ENCODE results near the gene CITED1. TPM values are rescaled to one million over a fixed set of nuclear protein-coding genes. Genes with fewer than 3 reads are reported as not detected.

The CITED1 gene
- total and polyA plus RNA-seq, 2 experiments from 2014 or later, result not detected

GRCh38 chrX:72255445-72255844 lies 50.3 kb downstream of the CITED1 start:
- Histone ChIP-seq H3K4me3 (no peak overlapping the region), H3K79me2 (ENCODE audit: insufficient read depth) (no peaks in the 10 kb centered on the region), H3K4me1 (ENCODE audit: insufficient read depth) (0 out of 2 replicates have a peak, but pooled peaks cover 4% of the 10 kb centered on the region), H2AFZ (no peak overlapping the region), H4K20me1 (ENCODE audit: insufficient read depth) (no peaks in the 10 kb centered on the region), H3K9me3 (ENCODE audit: low read depth) (no peaks in the 10 kb centered on the region), H3K9me2 (ENCODE audit: insufficient read depth) (no peaks in the 10 kb centered on the region), H3K36me3 (ENCODE audit: low read depth) (no peaks in the 10 kb centered on the region), H3K27me3 (replicated peaks; ENCODE audit: insufficient read depth) (no peaks in the 10 kb centered on the region), H3K27ac (no peak overlapping the region), H3K9ac (no peak overlapping the region), H3K4me2 (ENCODE audit: unreplicated experiment) (no peak overlapping the region), H3F3A (ENCODE audit: insufficient read depth) (no peaks in the 10 kb centered on the region)
- DNase-seq, result no peak
- in situ Hi-C loops (cut with MboI), result no loop called here
- TF ChIP-seq EZH2 (IDR thresholded peaks at IDR 0.05; ENCODE audit: insufficient read depth, poor library complexity, severe bottlenecking) (no peak), EZH2phosphoT487 (IDR thresholded peaks at IDR 0.05; ENCODE audit: insufficient read depth, low read depth) (no peak)
- WGBS, 2 experiments (ENCODE audit: low coverage in 1 of 2, low lambda C conversion rate in 2 of 2, missing lambda C conversion rate in 2 of 2), result 33 to 38% methylated on average over 4 to 23 of the region's 24 CpGs

- no peak overlapping the region for H3K9ac ChIP-seq
- no peak overlapping the region for H2AFZ ChIP-seq
- no peaks in the 10 kb centered on the region for H3F3A ChIP-seq (ENCODE audit: insufficient read depth)
- H4K20me1 ChIP-seq (ENCODE audit: insufficient read depth), result no peaks in the 10 kb centered on the region
- 10 to 29% methylated on average over 2 to 17 of the region's 17 CpGs for WGBS, 2 experiments (ENCODE audit: low coverage in 1 of 2, low lambda C conversion rate in 2 of 2, missing lambda C conversion rate in 2 of 2)
- no peaks in the 10 kb centered on the region for H3K79me2 ChIP-seq (ENCODE audit: insufficient read depth)
- H3K36me3 ChIP-seq (ENCODE audit: low read depth), result no peaks in the 10 kb centered on the region
- DNase-seq, result no peak
- H3K9me3 ChIP-seq (ENCODE audit: low read depth), result no peaks in the 10 kb centered on the region
- no peaks in the 10 kb centered on the region for H3K27me3 ChIP-seq (replicated peaks; ENCODE audit: insufficient read depth)
- in situ Hi-C loops (cut with MboI), result no loop called here
- H3K4me1 ChIP-seq (ENCODE audit: insufficient read depth), result 0 out of 2 replicates have a peak, but pooled peaks cover 4% of the 10 kb centered on the region
- H3K27ac ChIP-seq, result no peak overlapping the region
- no peak overlapping the region for H3K4me3 ChIP-seq
- H3K9me2 ChIP-seq (ENCODE audit: insufficient read depth), result no peaks in the 10 kb centered on the region
- H3K4me2 ChIP-seq (ENCODE audit: unreplicated experiment), result no peak overlapping the region
- TF ChIP-seq EZH2phosphoT487 (IDR thresholded peaks at IDR 0.05; ENCODE audit: insufficient read depth, low read depth) (no peak), EZH2 (IDR thresholded peaks at IDR 0.05; ENCODE audit: insufficient read depth, poor library complexity, severe bottlenecking) (no peak)
Measured at GRCh38 chrX:72254816-72255215, 50.9 kb downstream of the CITED1 start.

DNA sequence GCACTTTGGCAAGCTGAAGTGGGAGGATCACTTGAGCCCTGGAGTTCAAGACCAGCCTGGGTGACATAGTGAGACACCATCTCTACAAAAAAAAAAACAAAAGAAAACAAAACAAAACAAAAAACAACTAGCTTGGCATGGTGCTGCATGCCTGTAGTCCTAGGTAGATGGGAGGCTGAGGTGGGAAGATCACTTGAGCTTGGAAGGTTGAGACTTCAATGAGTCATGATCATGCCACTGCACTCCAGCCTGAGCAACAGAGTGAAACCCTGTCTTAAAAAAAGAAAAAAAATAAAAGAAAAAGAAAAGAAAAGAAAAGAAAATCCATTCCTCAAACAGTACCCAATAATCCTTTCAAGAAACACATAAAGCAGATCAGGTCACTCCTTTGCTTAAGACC lies 52.0 kb downstream of the CITED1 start:
- Histone ChIP-seq H2AFZ (no peak overlapping the region), H3K9me2 (ENCODE audit: insufficient read depth) (no peaks in the 10 kb centered on the region), H3K36me3 (ENCODE audit: low read depth) (no peaks in the 10 kb centered on the region), H3K27ac (no peak overlapping the region), H3K4me3 (no peak overlapping the region), H3K79me2 (ENCODE audit: insufficient read depth) (no peaks in the 10 kb centered on the region), H3K9ac (no peak overlapping the region), H3K4me2 (ENCODE audit: unreplicated experiment) (no peak overlapping the region), H3K4me1 (ENCODE audit: insufficient read depth) (0 out of 2 replicates have a peak, but pooled peaks cover 4% of the 10 kb centered on the region), H3K9me3 (ENCODE audit: low read depth) (no peaks in the 10 kb centered on the region), H4K20me1 (ENCODE audit: insufficient read depth) (no peaks in the 10 kb centered on the region), H3F3A (ENCODE audit: insufficient read depth) (no peaks in the 10 kb centered on the region), H3K27me3 (replicated peaks; ENCODE audit: insufficient read depth) (no peaks in the 10 kb centered on the region)
- no peak for DNase-seq
- no peak for TF ChIP-seq EZH2 (IDR thresholded peaks at IDR 0.05; ENCODE audit: insufficient read depth, poor library complexity, severe bottlenecking)
- TF ChIP-seq EZH2phosphoT487 (IDR thresholded peaks at IDR 0.05; ENCODE audit: insufficient read depth, low read depth), result no peak
- in situ Hi-C loops (cut with MboI), result no loop called here

Small RNA genes within 50 kb of the gene (small RNA-seq; reads per million reads assigned to genes)
- gene RF00019 (ENCODE audit: low read depth, low replicate concordance), result not detected

Other genes with a start within 250 kb of the CITED1 start
- gene RTL5, start 174.0 kb downstream of the CITED1 start, total RNA-seq (2014; rRNA removed; shearing (Covaris generic)), result 1.0 and 1.8 TPM in 2 replicates
- gene RTL5, start 174.0 kb downstream of the CITED1 start, polyA plus RNA-seq (2016; fragmentation: Nextera tagmentation; extraction: Ambion mirVana), result 1.5 and 1.8 TPM in 2 replicates
- gene PIN4, start 124.2 kb downstream of the CITED1 start, total RNA-seq (2014; rRNA removed; shearing (Covaris generic)), result 4.9 and 6.5 TPM in 2 replicates
- 22.1 and 24.7 TPM in 2 replicates for gene PIN4, start 124.2 kb downstream of the CITED1 start, polyA plus RNA-seq (2016; fragmentation: Nextera tagmentation; extraction: Ambion mirVana)
- gene ERCC6L, start 66.9 kb downstream of the CITED1 start, total RNA-seq (2014; rRNA removed; shearing (Covaris generic)), result 1.9 and 3.0 TPM in 2 replicates
- gene ERCC6L, start 66.9 kb downstream of the CITED1 start, polyA plus RNA-seq (2016; fragmentation: Nextera tagmentation; extraction: Ambion mirVana), result 2.1 and 2.4 TPM in 2 replicates
- 511 and 581 TPM in 2 replicates for gene RPS4X, start 28.7 kb downstream of the CITED1 start, total RNA-seq (2014; rRNA removed; shearing (Covaris generic))
- gene RPS4X, start 28.7 kb downstream of the CITED1 start, polyA plus RNA-seq (2016; fragmentation: Nextera tagmentation; extraction: Ambion mirVana), result 160 and 165 TPM in 2 replicates